CD4-positive, alpha-beta T cell treated with Interleukin-15 for 1 hour (primary cell): Measurements from ENCODE around the gene FSHB.
"Not testable (repeated sequence)": the region's sequence is repeated elsewhere in the genome, so short reads cannot be mapped to it uniquely, and the experiment has no call there.

Experiments used
- DNase-seq: peaks from one replicate; pipeline ENCODE4 v3.0.0-alpha.2; 2020

FSHB gene

DNA sequence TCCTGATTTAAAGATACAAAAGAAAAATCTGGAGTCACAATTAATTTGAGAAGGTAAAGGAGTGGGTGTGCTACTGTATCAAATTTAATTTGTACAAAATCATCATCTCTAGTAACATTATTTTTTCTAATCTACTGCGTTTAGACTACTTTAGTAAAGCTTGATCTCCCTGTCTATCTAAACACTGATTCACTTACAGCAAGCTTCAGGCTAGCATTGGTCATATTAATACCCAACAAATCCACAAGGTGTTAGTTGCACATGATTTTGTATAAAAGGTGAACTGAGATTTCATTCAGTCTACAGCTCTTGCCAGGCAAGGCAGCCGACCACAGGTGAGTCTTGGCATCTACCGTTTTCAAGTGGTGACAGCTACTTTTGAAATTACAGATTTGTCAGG is at the start of gene FSHB:
TSS of gene FSHB (plus strand) at position 301 of the 400 bp plus-strand sequence. CDS start 889 bp downstream, outside the sequence.
- DNase-seq: no peak

DNA sequence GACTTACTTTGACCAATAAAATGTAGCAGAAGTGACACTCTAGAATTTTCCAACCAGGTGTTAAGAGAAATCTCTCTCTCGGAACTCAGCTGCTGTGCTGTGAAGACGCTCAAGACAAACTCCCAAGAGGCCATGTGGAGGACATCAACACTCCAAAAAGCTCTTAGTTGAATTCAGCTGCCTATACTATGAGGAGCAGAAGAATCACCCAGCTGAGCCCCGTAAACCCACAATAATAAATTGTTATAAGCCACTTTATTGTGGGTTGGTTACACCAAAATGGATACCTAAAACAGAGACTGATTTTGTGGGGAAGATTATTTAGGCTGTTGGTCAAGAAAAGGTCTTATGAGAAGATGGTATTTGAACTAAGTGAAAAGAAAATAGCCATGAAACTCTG is 44.1 kb upstream of the FSHB start:
- no peak for DNase-seq

DNA sequence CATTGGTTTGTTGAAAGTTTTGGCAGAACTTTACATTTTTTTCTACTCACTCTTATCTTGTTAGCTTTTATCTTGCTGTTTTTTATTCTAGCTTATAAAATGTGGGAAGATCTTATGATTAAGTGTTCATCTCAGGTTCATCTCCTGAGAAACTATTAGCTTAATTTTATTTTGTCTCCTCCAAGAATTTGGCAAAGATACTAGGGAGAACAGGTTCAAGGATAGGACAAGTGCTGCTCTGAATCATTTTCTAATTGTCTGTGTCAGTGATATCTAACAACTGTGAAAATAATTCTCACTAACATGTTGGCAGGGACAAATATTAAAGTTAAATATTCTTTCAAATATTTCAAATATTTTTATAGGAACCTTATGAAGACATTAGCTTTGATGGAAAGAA is 38.2 kb upstream of the FSHB start:
- DNase-seq: no peak

DNA sequence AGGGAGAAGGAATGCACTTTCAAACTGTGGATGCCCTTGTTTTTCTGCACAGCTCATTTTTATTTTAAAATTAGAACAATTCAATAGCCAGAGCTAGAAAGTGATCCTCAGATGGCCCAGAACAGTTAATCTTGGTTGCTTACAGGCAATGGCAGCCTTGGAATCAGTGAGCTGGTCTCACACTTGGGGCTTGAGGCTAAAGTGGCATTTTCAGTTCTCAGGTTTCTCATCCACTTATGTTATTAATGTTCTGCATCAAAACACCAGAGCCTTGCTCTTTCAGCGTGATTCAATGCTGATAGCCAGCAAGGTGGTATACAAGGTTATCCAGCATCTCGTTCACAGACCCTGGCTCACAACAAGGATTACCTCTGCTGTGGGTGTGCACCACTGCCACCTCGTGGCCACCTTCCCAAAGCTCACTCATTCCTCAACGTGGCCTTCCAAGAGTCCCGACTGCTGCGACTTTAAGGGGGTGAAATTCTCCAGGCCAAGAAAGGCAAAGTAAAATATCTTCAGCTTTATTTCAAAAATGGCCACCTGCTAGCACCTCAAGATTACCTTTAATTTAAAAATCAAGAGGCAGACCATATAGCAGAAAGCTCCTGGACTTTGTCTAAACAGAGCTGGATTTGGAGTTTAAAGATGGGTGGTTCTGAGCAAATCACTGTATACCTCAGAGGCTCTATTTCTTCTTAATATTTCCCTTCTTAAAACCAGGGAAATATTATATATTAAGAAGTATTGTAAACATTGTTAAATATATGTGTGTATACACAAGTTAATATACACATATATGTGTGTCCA is 34.2 kb upstream of the FSHB start:
- no peak for DNase-seq

DNA sequence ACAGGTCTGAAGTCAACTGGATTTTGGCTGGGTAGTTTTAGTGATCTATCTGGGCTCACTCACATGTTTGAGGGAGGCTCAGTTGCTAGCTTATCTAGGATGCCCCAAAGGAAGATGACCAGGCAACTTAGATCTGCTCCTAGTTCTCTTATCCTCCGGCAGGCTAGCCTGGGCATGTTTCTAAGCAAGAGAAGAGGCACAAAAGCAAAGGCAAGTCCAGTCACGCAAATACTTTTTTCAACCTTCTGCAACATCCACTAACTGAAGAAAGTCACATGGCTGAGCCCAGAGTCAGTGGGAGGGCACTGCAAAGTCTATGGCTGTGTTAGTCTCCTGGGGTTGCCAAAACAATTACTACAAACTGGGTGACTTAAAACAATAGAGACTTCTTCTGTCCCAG is 32.9 kb upstream of the FSHB start:
- DNase-seq: no peak

DNA sequence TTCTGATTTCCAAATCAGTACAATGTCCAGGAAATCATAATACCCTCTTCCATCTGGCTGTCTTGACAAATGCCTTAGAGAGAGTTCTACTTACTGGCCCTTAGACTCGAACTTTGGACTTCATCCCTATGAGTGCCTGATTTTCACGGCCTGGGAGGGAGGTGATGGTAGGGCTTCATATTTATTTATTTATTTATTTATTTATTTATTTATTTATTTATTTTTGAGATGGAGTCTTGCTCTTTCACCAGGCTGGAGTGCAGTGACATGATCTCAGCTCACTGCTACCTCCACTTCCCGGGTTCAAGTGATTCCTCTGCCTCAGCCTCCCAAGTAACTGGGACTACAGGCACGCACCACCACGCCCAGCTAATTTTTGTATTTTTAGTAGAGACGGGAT is 27.8 kb upstream of the FSHB start:
- DNase-seq: not testable (repeated sequence)

DNA sequence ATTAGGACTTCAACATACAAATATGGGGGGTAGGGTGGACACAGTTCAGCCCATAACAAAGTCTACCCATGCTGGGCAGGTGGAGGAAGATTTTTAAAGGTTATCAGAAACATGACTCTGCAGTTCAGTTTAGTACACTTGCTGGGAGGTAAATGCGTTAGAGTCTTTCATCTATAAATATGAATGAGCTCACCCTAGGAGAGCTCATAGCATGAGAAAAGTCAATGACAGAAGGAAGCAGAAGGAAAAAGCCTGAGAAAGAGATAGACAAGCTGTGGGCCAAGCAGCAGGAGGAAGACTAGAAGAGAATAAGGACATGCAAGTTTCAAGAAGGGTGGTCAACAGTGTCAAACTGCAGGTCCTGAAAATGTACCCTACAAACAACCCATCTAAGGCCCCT is 27.0 kb upstream of the FSHB start:
- no peak for DNase-seq

DNA sequence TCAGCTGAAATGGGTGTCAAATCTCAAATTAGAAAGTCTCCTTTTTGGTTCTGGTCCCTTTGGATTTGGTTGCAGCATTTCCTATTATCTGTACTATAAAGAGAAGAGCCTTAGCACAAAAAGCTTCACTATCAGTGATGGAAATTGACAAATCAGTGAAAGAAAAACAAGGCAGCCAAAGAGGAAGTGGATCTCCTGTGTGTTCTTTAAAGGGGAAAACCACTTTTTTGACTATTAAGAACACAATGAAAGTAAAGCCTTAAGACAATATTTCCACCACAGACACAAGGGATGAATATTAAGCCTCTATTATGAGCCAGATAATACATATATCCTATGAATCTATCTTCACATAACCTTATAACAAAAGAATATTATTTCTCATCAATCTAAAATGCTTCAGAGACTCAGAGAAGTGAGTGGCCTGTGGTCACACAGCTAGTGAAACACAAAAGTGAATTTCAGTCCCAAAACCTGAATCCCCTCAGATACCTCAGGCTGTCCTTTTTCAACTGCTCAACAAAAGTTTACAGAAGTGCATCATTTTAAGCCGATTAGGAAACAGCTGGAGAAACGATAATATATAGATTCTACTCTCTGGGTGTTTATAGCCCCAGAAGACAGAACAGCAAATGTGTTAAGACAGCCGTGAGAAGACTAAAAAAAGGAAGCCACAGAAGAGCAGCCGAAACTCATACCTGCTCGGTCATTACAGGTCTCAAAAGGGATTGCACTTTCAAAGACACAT is 24.4 kb upstream of the FSHB start:
- DNase-seq: no peak

DNA sequence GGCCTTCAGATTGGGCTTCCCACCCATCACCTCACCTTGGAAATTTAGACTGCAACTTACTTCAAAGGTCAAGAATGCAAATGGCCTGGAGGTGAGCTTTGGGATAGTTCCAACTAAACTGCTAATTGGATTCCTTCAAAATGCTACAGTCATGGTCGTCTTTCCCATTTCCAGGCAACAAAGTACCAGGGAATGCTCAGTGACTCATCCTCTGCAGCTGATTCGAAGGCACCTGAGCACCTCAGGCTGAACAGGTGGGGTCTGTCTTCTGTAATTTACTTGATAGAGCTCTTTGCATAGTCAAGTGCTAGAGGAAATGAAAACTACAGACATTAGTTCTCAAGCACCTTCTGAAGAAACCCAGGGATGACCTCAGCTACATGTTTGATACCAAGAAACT is 20.5 kb upstream of the FSHB start:
- DNase-seq: no peak

DNA sequence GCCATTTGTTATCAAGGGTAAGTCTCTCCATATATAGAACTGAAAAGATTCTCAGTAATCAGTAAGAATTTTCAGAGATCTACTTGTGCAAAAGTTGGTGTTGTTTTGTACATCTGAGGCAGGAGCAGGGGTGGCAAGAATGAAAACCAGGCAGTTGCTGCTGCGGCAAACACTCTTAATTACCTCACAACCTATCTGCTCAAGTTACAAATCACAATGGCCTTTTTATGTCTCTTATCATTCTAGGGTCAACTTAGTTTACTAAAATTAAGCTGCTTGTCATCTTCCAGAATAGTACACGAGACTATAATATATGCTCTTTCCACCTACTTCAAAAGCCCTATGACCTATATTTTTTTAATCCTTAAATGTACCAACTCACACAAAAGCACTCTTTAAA is 14.3 kb upstream of the FSHB start:
- no peak for DNase-seq

DNA sequence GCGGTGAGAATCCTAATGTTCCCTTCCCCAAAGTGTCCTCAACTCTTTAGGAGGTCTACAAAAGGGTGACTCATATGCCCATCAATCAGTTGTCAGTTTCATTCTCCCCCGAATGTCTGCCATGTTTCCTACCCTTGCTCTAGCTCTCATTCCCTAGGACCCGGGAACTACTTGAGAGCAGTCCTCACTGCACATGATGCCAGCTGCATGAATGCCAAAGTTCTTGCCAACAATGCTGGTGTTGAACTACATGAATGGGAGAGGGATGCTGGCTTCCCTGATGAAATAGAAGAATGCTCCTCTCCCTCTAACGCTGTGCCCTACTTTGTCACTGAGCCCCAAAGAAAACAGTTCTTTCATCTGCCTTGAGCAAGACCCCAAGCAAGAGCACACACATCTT is 12.5 kb upstream of the FSHB start:
- DNase-seq: no peak

DNA sequence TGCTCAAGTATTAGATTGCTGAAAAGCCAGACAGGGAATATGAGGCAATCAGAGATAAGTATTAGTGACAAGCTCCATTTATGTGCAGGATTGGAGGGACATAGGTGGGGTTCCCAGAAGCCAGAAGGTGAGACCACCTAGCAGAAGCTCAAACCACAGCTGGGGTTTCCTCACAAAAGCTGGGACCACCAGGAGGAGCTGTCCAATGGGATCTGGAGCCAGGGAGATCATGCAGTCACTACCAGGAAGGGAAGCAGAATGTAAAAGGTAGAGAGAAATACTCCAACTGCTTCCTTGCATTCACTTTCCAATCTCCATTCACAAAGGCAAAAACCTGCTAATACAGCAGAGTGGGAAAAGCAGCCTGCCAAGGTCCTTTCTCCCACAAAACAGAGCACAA is 5.2 kb upstream of the FSHB start:
- DNase-seq: no peak

DNA sequence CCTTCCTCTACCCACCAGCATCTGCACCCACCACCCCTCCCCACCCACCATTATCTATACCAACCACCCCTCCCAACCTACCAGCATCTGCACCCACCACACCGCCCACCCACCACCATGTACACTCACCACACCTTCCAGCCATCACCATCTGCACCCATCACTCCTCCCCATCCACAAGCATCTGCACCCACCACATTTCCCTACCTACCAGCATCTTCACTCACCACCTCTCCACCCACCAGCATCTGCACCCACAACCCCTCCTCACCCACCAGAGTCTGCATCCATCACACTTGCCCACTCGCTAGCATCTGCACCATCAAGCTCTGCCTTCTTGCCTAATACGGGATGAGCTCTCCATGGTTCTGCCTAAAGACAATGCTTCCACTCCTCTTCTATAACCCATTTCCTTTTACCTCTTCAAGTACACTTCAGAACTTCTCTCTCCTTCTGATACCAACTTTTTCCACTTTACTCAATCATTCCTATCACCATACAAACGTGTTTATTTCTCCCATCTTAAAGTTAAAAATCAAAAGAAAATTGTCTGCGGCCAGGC is 2.4 kb upstream of the FSHB start:
- DNase-seq: no peak

DNA sequence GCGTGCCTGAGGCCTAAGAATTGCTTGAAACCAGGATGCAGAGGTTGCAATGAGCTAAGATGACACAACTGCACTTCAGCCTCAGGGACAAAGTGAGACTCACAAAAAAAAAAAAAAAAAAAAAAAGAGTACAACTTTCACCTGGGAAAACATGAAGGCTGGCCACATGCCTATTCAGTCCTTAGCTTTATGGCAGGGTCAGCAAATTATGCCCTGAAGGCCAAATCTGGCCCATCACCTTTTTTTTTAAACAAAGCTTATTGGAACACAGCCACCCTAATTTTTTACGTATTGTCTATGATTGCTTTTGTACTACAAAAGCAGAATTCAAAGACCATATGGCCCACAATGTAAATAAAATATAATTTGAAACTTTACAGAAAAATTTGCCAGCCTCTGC is 8.2 kb downstream of the FSHB start:
- DNase-seq: no peak

DNA sequence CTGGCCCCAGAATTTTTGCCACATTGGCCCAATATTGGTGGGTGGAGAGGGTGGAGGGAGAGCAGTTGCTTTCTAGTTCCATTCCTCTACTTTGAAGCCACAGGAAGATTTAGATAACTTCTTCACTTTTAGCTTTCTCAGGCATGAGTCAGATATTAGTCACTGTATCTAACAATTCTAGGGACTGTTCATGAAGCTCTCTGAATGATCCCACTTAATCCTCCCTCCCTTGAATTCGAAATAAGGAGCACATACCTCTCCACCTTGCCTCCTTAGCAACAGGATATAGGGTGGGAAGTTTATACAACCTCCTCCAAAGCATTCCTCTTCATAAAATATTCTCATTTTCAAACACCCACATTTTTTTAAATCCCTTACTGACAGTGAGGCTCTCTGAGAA is 13.5 kb downstream of the FSHB start:
- no peak for DNase-seq

DNA sequence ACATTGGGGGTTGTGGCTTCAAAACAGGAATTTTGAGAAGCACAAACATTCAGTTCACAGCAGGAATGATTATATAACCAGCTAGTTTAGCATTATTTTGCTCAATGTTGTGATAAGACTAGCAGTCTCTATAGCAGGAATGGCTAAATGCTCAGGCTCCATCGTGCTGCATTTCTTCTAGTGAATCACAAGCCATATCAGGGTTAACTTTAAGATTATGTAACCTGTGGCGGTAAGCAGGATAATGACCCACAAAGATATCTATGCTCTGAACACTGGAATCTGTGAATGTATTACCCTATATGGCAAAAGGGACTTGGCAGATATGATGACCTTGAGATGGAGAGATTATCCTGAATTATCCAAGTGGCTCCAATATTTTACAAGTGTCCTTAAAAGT is 14.8 kb downstream of the FSHB start:
- no peak for DNase-seq

DNA sequence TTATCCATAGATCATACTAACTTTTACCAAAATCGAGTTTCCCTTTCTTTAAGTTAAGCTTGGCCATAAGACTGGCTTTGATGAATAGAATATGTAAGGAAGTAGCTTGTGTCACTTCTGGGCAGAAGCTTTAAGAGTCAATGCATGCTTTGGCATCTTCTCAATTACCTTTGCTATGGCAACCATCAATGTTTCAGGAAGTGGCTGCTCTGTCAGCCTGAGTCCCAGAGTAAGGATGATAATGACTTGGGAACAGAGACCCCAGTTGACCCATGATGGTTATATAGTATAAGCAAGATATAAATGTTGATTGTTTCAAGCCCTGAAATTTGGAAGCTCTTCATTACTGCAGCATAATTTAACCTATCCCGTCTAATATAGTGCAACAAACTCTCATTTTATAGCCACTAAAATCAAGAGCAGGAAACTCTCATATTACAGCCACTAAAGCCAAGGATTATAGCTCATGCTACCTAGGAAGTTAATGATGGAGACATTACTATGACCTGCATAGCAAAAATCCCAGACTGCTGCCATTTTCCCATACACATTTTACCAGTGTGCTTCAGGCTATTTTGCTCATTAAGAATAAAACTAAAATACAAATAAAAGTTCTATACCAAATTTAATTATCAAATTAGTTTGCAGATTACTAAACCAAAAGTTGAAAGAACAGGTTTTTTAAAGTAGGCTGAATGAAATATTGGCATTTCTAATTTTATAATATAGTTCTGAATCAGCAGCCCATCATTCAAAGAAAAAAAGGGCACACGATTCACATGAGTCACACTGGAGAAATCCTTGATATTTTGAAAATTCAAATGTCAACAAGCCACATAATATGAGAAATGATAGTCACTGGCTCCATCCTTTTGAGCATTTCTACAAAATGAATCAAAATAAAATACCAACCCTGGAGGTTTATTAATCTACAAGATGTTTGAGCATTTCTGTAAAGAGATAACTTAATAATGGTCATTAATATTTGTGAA is 23.8 kb downstream of the FSHB start:
- no peak for DNase-seq

DNA sequence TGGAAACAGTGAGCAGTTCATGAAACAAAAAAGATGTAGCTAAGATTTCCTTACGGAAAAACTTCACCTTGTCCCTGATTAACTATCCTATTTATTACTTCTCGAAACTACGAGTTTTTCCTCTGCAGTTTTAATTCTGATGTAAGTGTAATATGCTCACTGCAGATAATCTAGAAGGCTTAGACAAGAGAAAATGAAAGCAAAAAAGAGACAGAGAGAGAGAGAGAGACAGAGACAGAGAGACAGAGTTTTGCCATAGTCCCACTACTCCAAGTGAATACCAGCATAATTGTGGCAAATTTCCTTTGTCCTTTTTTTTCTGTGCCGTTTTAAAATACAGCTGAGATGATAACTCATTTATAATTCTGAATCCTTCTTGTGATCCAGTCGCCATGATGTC is 24.8 kb downstream of the FSHB start:
- no peak for DNase-seq

DNA sequence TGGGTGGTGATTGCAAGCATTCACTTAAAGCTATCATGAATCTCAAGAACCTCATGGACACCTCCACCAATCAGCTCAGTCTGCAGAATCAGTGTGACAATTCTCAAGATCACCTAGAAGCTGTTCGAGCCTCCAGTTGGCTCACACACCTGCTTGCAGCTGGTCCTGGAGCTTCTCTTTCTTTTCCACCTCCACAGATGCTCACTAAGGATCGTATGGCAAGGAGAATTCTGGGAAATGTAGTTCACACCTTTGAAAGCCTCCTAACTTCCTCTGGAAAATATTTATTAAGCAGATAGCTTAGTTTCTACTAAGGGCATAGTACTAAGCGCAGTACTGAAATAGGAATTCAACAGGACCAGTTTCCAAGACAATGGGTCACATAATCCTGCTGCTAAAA is 26.2 kb downstream of the FSHB start:
- DNase-seq: no peak

DNA sequence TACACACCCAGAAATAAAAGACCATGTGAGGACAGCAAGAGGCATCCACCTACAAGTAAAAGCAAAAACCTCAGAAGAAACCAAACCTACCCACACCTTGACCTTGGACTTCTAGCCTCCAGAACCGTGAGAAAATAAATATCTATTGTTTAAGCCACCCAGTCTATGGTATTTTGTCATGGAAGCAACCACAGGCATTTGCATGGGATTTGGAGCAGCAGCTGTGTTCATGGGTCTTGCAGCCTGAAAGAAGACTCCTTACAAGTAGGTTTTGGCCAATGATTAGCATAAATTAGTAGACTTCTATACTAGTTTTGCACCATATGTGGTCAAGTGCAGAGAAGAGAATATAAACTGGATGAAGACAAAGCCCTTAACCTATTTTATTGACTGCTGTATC is 27.9 kb downstream of the FSHB start:
- no peak for DNase-seq

DNA sequence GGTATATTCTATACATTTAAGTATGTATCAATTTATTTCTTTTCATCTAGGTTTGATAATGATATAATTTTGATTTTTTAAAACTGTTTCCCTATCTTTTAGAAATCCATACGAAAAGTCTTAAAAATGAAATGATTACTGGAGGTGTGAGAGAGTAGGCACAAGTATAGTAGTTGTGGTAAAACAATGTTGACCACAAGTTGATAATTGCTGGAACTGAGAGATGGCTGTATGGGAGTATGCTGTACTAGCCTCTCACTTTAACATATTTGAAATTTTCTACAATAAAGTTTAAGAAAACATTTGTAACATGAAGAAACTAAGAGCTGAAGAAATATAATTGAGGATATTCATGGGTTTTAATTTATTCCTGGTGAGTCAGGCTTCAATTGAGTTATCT is 30.0 kb downstream of the FSHB start:
- no peak for DNase-seq

DNA sequence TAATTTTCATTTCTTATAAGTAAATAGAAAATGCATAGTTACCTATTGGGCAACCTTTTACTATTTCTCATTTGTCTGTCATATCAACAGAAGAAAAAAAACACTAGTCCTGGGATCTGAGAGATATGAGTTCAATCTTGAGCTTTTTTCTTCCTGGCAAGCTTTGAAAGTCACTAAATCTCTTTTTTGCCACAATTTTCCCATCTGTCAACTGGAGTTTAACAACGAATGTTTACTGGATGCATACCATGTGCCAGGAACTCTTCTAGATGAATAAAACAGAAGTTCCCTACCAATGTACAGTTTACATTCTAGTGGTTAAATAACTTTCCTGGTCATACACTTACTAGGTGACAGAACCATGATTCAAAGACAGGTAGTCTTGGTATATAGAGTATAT is 31.0 kb downstream of the FSHB start:
- DNase-seq: no peak

DNA sequence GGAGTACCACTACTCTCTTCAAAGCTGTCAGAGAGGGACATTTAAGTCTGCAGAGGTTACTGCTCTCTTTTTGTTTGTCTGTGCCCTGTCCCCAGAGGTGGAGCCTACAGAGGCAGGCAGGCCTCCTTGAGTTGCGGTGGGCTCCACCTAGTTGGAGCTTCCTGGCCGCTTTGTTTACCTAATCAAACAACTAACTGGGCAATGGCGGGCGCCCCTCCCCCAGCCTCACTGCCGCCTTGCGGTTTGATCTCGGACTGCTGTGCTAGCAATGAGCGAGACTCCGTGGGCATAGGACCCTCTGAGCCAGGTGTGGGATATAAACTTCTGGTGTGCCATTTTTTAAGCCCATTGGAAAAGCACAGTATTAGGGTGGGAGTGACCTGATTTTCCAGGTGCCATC is 37.8 kb downstream of the FSHB start:
- DNase-seq: not testable (repeated sequence)
